GM18520 (cell line): ENCODE data around the gene KRTAP5-1.
A peak's percentile ranks its signal among the peaks of the same experiment; 100 is the strongest.
"Not testable (repeated sequence)": the region's sequence is repeated elsewhere in the genome, so short reads cannot be mapped to it uniquely, and the experiment has no call there.

Source experiments
- ATAC-seq: cut with Tn5 transposase; IDR thresholded peaks from one replicate; pipeline ENCODE4 v1.9.1; 2021; ENCODE audit not compliant: unreplicated experiment

The KRTAP5-1 gene, protein sequence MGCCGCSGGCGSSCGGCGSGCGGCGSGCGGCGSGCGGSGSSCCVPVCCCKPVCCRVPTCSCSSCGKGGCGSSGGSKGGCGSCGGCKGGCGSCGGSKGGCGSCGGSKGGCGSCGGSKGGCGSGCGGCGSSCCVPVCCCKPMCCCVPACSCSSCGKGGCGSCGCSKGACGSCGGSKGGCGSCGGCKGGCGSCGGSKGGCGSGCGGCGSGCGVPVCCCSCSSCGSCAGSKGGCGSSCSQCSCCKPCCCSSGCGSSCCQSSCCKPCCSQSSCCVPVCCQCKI

DNA sequence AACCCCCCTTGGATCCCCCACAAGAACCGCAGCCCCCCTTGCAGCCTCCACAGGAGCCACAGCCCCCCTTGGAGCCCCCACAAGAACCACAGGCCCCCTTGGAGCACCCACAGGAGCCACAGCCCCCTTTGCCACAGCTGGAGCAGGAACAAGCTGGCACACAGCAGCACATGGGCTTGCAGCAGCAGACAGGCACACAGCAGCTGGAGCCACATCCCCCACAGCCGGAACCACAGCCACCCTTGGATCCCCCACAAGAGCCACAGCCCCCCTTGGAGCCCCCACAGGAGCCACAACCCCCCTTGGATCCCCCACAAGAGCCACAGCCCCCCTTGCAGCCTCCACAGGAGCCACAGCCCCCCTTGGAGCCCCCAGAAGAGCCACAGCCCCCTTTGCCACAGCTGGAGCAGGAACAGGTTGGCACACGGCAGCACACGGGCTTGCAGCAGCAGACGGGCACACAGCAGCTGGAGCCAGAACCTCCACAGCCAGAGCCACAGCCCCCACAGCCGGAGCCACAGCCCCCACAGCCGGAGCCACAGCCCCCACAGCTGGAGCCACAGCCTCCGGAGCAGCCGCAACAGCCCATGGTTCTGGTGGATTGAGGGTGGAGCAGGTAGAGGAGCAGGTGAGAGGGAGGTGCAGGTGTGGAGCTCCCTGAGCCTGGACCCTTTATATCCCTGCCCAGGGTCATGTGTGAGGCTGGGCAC, at the start of gene KRTAP5-1:
KRTAP5-1 (minus strand) TSS at position 623 of the 710 bp plus-strand sequence; CDS start at position 589, 34 bp downstream.
- ATAC-seq: not testable (repeated sequence)

DNA sequence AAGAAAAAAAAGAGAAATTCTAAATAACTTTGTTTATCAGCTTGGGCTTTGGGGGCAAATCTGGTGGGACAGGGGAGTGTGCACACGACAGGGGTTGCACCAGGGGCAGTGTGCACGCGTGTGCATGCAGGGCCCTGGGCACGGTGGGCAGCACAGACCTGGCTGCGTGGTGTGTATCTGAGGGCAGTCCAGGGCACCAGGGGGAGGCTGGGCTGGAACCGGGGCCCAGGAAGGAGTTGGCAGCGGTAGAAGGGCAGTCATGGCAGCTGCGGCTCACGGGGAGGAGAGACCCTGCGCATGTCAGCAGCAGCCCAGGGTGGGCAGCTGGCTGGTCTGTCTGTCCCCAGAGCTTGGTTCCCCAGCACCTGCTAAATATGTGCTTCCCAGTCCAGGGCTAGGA, 48.8 kb upstream of the KRTAP5-1 start:
- no peak for ATAC-seq

GRCh38 chr11:1632053-1632714, 47.1 kb upstream of the KRTAP5-1 start:
- no peak for ATAC-seq

GRCh38 chr11:1631066-1631568, 46.0 kb upstream of the KRTAP5-1 start:
- no peak for ATAC-seq

GRCh38 chr11:1630271-1630670, 45.2 kb upstream of the KRTAP5-1 start:
- ATAC-seq: no peak

DNA sequence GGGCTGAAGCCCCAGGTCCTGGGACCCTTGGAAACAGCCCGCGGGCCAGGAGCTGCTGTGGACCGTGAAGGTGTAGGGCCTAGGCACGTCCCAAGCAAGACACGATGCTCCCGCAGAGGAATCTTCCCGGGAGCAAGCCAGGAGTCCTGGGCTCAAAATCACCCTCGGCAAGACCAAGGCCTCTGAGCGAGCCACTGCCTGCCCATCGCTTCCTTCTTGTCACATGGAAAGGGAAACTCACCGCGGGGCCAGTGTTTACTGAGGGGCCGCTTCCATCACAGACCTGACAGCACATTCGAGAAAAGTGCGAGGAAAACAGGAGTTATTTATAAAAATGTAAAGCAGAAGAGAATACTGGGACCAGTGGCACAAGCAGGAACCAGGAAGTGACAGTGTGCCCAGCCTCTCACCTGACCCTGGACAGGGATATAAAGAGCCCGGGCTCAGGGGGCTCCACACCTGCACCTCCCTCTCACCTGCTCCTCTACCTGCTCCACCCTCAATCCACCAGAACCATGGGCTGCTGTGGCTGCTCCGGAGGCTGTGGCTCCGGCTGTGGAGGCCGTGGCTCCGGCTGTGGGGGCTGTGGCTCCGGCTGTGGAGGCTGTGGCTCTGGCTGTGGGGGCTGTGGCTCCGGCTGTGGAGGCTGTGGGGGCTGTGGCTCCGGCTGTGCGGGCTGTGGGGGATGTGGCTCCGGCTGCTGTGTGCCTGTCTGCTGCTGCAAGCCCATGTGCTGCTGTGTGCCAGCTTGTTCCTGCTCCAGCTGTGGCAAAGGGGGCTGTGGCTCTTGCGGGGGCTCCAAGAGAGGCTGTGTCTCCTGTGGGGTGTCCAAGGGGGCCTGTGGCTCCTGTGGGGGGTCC, 44.5 kb upstream of the KRTAP5-1 start, which contains the start of gene KRTAP5-5:
KRTAP5-5 (plus strand) TSS at position 450 of the 860 bp plus-strand sequence; CDS start at position 516, 66 bp downstream.
- no peak for ATAC-seq

GRCh38 chr11:1628506-1629325, 43.6 kb upstream of the KRTAP5-1 start:
- no peak for ATAC-seq

DNA sequence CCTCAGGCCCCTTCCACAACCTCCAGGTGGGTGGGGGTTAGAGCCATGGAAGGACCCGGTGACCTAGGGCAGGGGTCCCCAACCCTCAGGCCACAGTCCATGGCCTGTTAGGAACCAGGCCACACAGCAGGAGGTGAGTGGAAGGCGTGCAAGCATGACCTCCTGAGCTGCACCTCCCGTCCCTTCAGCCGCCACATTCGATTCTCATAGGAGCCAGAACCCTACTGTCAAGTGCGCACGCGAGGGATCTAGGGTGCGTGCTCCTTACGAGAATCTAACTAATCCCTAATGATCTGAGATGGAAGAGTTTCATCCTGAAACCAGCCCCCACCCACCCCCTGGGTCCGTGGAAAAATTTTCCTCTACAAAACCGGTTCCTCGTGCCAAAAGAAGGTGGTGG, 40.5 kb upstream of the KRTAP5-1 start:
- ATAC-seq: no peak

DNA sequence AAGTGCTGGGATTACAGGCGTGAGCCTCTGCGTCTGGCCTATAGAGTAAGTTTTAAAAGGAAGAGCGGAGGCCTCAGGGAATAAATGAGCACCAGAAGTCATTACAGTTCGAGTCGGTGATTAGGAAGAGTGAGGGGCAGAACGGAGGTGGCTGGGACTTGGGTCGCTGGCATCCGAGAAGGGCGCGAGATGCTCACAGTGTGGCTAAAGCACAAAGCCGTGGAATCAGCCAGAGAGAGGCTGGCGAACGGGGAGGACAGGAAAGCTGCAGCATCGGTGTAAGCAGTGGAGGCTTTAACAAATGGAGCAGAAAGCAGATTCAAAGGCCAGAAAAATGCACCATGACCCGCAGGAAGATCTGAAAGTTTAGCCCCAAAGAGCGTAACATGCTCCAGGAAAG, 39.5 kb upstream of the KRTAP5-1 start:
- ATAC-seq: no peak

DNA sequence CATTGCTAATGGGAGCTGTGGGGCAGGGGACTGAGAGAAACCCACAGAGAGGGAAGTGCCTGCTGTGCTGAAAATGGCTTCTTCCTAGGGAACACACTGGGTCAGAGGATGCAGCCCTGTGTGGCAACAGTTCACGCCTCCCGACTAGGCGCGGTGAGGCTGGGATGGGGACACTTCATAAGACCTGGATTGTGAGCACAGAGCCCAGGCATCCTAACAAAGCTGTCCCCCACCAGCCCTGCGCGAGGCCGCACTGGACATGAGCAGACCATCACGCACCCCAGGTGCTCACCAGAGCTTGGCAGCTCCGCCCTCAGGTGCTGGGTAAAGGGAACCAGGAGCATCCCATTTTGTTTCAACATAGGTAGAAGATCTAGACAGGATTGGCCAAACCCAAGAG, 38.6 kb upstream of the KRTAP5-1 start:
- no peak for ATAC-seq

DNA sequence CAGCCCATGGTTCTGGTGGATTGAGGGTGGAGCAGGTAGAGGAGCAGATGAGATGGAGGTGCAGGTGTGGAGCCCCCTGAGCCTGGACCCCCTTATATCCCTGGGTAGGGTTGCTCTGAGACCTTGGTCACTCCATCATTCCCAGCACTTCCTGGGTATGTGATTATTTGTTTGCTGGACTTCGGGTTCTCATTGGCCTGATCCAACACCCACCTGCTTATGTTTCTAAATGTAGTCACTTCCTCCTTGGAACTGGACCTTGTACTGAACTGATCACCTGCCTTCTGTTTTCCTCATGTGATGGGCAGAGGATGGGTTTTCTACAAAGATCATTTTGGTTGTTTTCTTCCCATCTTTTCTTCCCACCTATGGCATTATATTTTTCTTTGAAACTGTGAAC, 37.0 kb upstream of the KRTAP5-1 start, which contains the start of gene KRTAP5-4:
KRTAP5-4 (minus strand) TSS at position 53 of the 400 bp plus-strand sequence; CDS start at position 8, 45 bp downstream.
- ATAC-seq: no peak

GRCh38 chr11:1619449-1619848, 34.4 kb upstream of the KRTAP5-1 start:
- ATAC-seq: no peak

GRCh38 chr11:1618231-1618630, 33.1 kb upstream of the KRTAP5-1 start:
- ATAC-seq: no peak

DNA sequence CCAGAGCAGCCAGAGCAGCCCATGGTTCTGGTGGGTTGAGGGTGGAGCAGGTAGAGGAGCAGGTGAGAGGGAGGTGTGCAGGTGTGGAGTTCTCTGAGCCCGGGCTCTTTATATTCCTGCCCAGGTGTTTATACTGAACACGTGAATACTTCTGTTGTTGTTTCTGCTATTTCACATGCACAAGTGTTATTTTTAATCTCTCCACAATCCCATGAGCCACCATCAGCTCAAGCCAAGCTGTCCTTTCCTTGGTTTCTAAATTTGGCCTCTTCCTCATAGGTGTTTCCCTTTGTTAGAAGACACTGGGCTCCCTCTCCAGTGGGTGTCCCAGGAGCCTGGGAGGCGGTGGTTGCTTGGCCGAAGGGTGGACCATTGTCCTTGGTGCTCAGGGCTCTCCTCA, 23.3 kb upstream of the KRTAP5-1 start, which contains the start of gene KRTAP5-3:
KRTAP5-3 (minus strand) TSS at position 101 of the 400 bp plus-strand sequence; CDS start at position 23, 78 bp downstream.
- ATAC-seq: no peak

DNA sequence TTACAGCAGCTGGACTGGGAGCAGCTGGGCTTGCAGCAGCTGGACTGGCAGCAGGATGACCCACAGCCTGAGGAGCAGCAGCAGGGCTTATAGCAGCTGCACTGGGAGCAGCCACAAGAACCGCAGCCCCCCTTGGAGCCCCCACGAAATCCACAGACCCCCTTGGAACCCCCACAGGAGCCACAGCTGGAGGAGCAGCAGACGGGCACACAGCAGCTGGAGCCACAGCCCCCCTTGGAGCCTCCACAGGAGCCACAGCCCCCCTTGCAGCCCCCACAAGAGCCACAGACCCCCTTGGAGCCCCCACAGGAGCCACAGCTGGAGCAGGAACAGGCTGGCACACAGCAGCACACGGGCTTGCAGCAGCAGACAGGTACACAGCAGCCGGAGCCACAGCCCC, 22.8 kb upstream of the KRTAP5-1 start:
- not testable (repeated sequence) for ATAC-seq

GRCh38 chr11:1607156-1607845, 22.2 kb upstream of the KRTAP5-1 start:
- not testable (repeated sequence) for ATAC-seq

- ATAC-seq: peak; percentile 78
These were observed 20.8 kb upstream of the KRTAP5-1 start for GRCh38 chr11:1605923-1606322.

GRCh38 chr11:1604711-1605110, 19.6 kb upstream of the KRTAP5-1 start:
- no peak for ATAC-seq

DNA sequence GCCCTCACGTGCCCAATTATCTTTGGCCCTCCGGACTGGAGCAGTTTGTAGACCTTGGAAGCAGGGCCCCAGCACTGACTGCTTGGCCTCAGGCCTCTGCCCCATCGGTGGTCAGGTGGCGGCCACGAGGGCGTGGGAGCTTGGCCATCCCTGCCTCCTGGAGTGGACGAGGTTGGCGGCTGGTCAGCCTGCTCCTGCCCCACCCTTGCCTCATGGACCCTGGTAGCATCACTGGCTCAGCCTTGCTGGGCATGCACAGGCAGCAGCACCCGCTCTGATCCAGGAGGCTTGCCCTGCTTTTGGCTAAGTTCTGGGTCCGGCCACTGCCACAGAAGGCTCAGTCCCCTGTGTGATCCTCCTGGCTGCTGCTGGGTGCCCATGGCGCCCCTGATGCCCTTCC, 19.1 kb upstream of the KRTAP5-1 start:
- no peak for ATAC-seq
